HFFc6 (cell line): ENCODE measurements around the gene STRBP. TPM values are rescaled to one million over a fixed set of nuclear protein-coding genes. Genes with fewer than 3 reads are reported as not detected.
"Not testable (repeated sequence)": the region's sequence is repeated elsewhere in the genome, so short reads cannot be mapped to it uniquely, and the experiment has no call there.

Experiments
- DNase-seq: peaks from one replicate; pipeline ENCODE4 v3.0.0-alpha.2; 2018
- H3K27ac Mint-ChIP-seq: 2 replicates; pipeline ENCODE4 v1.8.0; 2020; ENCODE audit warnings: mild to moderate bottlenecking, mixed read lengths
- H3K27me3 Mint-ChIP-seq: 2 replicates; pipeline ENCODE4 v1.8.0; 2021; ENCODE audit warnings: mild to moderate bottlenecking, moderate library complexity, mixed read lengths; ENCODE audit not compliant: insufficient read depth
- H3K36me3 Mint-ChIP-seq: 2 replicates; pipeline ENCODE4 v1.8.0; 2021; ENCODE audit warnings: low read depth, mixed read lengths
- H3K4me1 Mint-ChIP-seq: 2 replicates; pipeline ENCODE4 v1.8.0; 2020; ENCODE audit warnings: low read depth, mixed read lengths
- H3K4me3 Mint-ChIP-seq: 2 replicates; pipeline ENCODE4 v1.8.0; 2020; ENCODE audit warnings: mild to moderate bottlenecking, moderate library complexity, mixed read lengths
- H3K9me3 Mint-ChIP-seq: 2 replicates; pipeline ENCODE4 v1.8.0; 2020; ENCODE audit warnings: mild to moderate bottlenecking, mixed read lengths
- total RNA-seq, 6 experiments: library from RNA; stranded (reverse); fragmentation: NEBNext Ultra II Directional; extraction: Animal tissue kit (Norgen Biotek cat#: 25700); gene quantifications; 2 replicates in 1 of 6; 3 replicates in 5 of 6; pipeline ENCODE4 v1.2.3, GENCODE V29; 2021
- TF ChIP-seq, protein P1 (sequence below): fragments of 200-600 bp; sonication (generic); IDR thresholded peaks from 2 replicates; pipeline ENCODE4 v1.5.0; 2021; ENCODE audit warnings: antibody characterized with exemption, mild to moderate bottlenecking

STRBP gene
- total RNA-seq, 6 experiments from 2014 or later: 1.4 to 2.5 (median 1.9) TPM

DNA sequence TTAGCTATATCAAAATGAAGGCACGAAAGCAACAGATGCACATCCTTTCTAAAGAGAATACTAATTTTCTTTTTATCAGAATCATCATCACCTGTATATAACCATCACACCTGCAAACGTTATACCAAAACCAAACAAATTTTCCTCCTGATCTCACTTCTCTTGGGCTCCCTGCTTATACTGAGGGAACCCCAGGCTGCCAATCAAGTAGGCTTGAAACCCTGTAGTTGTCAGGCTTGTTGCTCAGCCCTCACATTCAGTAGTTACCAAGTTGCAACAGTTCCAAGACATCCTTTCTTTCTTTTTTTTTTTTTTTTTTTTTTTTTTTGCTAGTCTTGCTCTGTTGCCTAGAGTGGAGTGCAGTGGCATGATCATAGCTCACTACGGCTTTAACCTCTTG lies 12.7 kb downstream of the STRBP start:
- H3K36me3 Mint-ChIP-seq: no peaks in the 10 kb centered on the region
- no peaks in the 10 kb centered on the region for H3K4me1 Mint-ChIP-seq
- no peak overlapping the region for H3K4me3 Mint-ChIP-seq
- H3K27ac Mint-ChIP-seq: no peak overlapping the region
- TF ChIP-seq, protein P1, sequence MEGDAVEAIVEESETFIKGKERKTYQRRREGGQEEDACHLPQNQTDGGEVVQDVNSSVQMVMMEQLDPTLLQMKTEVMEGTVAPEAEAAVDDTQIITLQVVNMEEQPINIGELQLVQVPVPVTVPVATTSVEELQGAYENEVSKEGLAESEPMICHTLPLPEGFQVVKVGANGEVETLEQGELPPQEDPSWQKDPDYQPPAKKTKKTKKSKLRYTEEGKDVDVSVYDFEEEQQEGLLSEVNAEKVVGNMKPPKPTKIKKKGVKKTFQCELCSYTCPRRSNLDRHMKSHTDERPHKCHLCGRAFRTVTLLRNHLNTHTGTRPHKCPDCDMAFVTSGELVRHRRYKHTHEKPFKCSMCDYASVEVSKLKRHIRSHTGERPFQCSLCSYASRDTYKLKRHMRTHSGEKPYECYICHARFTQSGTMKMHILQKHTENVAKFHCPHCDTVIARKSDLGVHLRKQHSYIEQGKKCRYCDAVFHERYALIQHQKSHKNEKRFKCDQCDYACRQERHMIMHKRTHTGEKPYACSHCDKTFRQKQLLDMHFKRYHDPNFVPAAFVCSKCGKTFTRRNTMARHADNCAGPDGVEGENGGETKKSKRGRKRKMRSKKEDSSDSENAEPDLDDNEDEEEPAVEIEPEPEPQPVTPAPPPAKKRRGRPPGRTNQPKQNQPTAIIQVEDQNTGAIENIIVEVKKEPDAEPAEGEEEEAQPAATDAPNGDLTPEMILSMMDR: no peak
- H3K9me3 Mint-ChIP-seq: no peaks in the 10 kb centered on the region
- peaks cover 14% of the 10 kb centered on the region for H3K27me3 Mint-ChIP-seq
- no peak for DNase-seq

DNA sequence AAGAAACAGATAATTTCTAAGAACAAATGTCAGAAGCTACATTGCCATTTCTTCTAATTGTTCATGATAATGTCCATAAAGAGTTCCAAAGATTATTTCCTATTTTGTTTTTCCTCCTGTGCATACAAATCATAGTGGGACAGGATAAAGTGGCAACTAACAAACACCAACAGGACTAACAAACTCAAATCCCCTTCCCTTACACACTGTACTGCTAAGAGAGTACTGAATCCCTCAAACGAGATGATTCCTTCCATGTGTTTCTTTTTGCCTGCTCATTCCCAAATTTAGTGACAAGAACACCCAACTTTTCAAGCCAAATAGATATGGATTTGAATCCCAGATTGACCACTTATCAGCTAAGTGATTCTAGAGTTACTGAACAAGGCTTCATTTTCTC lies 15.2 kb downstream of the STRBP start:
- Mint-ChIP-seq H3K27ac (no peak overlapping the region), H3K9me3 (no peaks in the 10 kb centered on the region), H3K27me3 (peaks cover 13% of the 10 kb centered on the region), H3K36me3 (no peaks in the 10 kb centered on the region), H3K4me3 (no peak overlapping the region), H3K4me1 (no peaks in the 10 kb centered on the region)
- TF ChIP-seq, protein P1: no peak
- DNase-seq: no peak

DNA sequence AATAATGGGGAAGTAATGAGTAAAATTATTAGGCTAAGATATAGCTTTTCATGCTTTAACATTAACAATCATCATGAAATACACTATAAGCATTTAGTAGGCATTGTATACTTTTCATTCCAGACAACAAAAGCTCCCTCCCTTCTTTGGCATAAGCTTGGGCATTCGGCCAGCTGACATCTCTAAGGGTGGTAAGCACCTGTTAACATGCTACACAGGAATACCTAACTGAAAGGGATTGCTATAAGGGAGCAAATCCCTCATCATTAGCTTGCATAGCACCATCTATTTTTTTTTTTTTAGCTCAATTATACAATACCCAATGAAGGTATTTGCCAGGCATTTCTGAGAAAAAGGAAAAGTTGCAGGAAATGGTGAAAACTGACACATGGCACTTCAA lies 16.6 kb downstream of the STRBP start:
- peaks cover 13% of the 10 kb centered on the region for H3K27me3 Mint-ChIP-seq
- no peaks in the 10 kb centered on the region for H3K36me3 Mint-ChIP-seq
- H3K4me3 Mint-ChIP-seq: no peak overlapping the region
- H3K4me1 Mint-ChIP-seq: no peaks in the 10 kb centered on the region
- no peak for DNase-seq
- H3K27ac Mint-ChIP-seq: no peak overlapping the region
- H3K9me3 Mint-ChIP-seq: no peaks in the 10 kb centered on the region
- TF ChIP-seq, protein P1: no peak

DNA sequence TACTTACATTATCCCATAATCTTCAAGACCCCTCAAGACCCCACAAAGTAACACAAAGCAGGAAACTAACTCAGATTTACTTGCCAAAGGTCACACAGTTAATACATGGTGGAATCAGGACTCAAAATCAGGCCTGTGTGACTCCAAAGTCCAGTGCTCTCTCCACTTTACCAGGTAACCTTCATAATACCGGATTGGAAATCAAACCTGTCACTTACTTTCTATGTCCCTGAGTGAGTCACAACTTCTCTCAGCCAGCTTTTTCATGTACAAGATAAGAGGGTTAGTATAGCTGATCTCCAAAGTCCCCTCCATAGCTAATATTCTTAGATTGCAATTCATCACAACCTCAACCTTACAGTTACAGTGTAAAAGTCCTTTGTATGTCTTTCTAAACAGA lies 17.1 kb downstream of the STRBP start:
- Mint-ChIP-seq H3K4me1 (no peaks in the 10 kb centered on the region), H3K4me3 (no peak overlapping the region)

DNA sequence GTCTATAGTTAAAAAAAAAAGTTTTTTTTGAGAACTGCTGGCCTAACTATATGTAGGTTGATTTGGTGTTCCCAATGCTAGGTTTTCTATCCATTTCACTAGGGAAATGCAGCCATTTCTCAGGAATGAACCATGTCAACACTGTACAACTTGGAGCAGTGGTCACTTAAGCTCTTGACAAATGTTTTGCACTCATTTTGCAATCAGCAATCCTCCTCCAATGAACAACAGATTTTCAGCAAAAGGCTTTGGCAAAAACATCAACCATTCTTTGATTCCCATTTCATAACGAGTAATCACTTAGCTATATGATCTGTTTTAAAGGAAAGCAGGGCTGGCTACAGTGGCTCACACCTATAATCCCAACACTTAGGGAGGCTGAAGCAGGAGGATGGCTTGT lies 17.9 kb downstream of the STRBP start:
- DNase-seq: no peak
- H3K27ac Mint-ChIP-seq: no peak overlapping the region

More for the DNA sequence above, 17.1 kb downstream of the STRBP start:
- no peak overlapping the region for H3K27ac Mint-ChIP-seq
- TF ChIP-seq, protein P1: no peak
- no peaks in the 10 kb centered on the region for H3K36me3 Mint-ChIP-seq
- DNase-seq: no peak
- H3K27me3 Mint-ChIP-seq: peaks cover 13% of the 10 kb centered on the region
- H3K9me3 Mint-ChIP-seq: no peaks in the 10 kb centered on the region

DNA sequence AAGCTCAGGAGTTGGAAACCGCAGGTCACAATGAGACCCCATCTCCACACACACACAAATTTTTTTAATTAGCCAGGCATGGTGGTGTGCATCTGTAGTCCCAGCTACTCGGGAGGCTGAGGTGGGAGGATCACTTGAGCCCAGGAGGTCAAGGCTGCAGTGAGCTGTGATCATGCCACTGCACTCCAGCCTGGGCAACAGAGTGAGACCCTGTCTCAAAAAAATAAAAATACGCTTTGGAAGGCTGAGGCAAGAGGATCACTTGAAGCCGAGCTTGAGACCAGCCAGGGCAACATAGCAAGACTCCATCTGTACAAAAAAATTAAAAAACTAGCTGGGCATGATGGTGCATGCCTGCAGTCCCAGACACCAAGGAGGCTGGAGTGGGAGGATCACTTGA lies 19.2 kb downstream of the STRBP start:
- H3K27ac Mint-ChIP-seq, H3K4me1 Mint-ChIP-seq, H3K4me3 Mint-ChIP-seq, H3K27me3 Mint-ChIP-seq, DNase-seq, H3K36me3 Mint-ChIP-seq, H3K9me3 Mint-ChIP-seq: not testable (repeated sequence)

More for the DNA sequence above, 17.9 kb downstream of the STRBP start:
- H3K27me3 Mint-ChIP-seq: peaks cover 6% of the 10 kb centered on the region
- TF ChIP-seq, protein P1: no peak
- H3K36me3 Mint-ChIP-seq: no peaks in the 10 kb centered on the region
- H3K9me3 Mint-ChIP-seq: no peaks in the 10 kb centered on the region
- no peak overlapping the region for H3K4me3 Mint-ChIP-seq
- H3K4me1 Mint-ChIP-seq: no peaks in the 10 kb centered on the region
